ENCODE results near the gene NFAM1.

NFAM1 gene

GRCh38 chr22:42356533-42356932 is 75.7 kb downstream of the NFAM1 start:
- no peak for DNase-seq

GRCh38 chr22:42353883-42354727 is 78.1 kb downstream of the NFAM1 start:
- no peak for DNase-seq

- DNase-seq: no peak
Observed at GRCh38 chr22:42350373-42350772, 81.8 kb downstream of the NFAM1 start.

DNA sequence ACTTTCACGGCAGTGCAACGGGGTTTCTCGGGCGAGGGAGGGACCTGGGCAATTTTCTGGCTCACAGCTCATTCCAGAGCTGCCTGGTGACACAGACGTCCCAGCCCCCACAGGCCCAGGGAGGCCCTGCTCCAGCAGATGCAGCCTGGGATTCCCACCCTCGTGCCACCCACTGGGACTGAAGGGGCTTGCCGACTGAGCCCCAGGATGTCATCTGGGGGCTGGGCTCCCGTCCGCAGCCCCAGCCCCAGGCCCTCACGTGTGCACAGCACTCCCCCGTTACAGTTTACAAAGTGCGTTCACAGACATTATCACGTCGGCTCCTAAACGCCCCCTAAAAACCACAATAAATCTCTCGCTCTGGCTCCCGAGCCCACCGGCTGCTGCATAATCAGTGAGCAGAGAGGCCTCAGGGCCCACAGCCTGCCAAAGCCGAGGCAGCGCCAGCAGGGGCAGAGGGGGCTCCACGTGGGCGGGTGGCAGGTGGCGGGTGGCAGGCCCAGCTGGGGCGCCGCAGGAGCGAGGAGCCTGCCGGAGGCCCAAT is 84.8 kb downstream of the NFAM1 start:
- no peak for DNase-seq

GRCh38 chr22:42346722-42347121 is 85.5 kb downstream of the NFAM1 start:
- no peak for DNase-seq

DNA sequence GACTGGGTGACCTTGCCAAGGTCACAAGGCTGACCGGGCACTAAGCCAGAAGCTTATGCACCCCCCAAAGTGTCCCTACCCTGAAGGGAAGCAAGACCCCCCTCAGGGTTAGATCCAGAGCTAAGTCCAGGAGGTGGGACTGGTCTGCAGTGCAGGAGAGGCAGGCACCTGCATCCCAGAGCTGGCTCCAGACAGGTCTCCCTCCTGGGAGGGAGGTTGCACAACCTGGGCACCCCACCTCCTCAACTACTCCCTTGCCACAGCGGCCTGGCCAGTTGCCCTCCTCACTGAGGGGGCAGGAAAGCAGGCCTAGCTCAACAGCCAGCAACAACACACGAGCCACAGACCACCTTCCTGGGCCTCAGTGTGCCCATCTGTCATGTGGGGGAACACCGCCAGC is 86.7 kb downstream of the NFAM1 start:
- no peak for DNase-seq

DNA sequence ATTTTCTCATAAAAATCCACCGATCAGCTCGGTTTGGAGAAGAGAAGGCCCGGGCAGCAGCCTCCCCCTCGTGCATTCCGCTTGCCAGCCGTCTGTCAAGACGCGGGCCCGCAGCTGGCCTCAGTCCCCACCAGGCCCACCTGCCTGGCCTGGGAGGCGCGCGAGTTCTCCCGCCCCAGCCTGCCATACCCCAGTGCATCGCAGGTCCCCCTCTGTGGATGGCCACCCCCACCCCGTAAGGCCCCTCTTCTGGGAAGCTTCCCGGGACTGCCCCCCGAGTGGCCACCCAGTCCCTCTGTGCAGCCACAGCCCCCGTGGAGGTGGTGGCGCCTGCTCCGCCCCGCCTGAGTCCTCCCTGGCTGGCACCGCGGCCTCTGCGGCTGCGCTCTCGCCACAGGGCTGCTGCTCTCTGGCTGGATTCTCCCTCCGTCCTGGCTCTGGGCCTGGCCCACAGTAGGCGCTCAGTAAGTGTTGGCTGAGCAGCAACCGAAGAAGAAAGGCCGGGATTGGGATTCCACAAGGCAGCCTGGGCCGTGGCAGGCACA is 87.8 kb downstream of the NFAM1 start:
- no peak for DNase-seq

GRCh38 chr22:42343531-42344081 is 88.6 kb downstream of the NFAM1 start:
- no peak for DNase-seq

GRCh38 chr22:42343121-42343454 is 89.1 kb downstream of the NFAM1 start:
- DNase-seq: no peak

- DNase-seq: no peak
Observed at GRCh38 chr22:42342426-42343120, 89.6 kb downstream of the NFAM1 start.

DNA sequence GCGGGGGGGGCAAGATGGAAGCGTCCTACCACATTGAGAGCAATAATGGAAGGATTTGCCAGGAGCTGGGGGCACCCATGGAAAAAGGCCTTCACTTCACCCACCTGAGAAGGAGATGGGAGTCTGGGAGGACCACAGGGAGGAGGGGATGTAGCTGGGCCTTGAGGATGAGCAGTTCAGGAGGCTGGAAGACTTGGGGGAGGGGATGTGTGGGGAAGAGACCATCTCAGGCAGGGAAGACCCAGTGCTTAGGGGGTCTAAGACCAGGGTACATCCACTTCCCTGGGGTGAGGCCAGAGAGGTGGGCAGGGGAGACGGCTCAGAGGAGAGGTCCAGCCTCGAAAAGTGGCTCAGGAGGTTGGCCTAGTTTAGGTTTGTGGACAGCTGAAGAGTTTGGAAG is 90.4 kb downstream of the NFAM1 start:
- DNase-seq: no peak

GRCh38 chr22:42340829-42341383 is 91.3 kb downstream of the NFAM1 start:
- no peak for DNase-seq

GRCh38 chr22:42340150-42340549 is 92.1 kb downstream of the NFAM1 start:
- no peak for DNase-seq

GRCh38 chr22:42338479-42338878 is 93.7 kb downstream of the NFAM1 start:
- no peak for DNase-seq

GRCh38 chr22:42337356-42337755 is 94.8 kb downstream of the NFAM1 start:
- no peak for DNase-seq

GRCh38 chr22:42336527-42337227 is 95.5 kb downstream of the NFAM1 start:
- DNase-seq: no peak

DNA sequence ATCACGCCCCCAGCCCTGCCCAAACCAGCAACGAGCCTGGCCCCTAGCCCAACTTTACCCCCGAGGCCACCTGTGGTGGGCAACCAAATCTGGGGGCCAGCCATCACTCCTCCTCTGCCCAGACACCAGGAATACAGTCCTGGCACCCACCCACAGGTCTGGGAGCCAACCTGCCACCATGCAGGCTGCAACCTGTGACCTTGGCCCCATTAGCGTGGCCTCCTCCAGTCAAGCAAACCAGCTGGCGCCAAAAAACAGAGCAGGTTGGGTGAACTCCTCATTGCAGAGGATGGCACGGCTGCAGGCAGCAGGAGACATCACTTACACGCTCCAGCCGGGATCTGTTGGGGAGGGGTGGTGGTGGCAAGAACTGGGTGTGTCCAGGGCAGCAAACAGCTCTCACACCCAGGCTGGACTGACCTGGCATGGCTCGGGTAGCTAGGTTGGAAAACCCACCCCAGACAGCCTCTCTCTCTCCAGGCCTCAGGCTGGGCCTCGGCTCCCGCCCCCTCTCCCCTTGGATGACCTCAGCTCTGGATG is 96.3 kb downstream of the NFAM1 start:
- DNase-seq: no peak

- DNase-seq: no peak
Observed at GRCh38 chr22:42334875-42335512, 97.2 kb downstream of the NFAM1 start.

DNA sequence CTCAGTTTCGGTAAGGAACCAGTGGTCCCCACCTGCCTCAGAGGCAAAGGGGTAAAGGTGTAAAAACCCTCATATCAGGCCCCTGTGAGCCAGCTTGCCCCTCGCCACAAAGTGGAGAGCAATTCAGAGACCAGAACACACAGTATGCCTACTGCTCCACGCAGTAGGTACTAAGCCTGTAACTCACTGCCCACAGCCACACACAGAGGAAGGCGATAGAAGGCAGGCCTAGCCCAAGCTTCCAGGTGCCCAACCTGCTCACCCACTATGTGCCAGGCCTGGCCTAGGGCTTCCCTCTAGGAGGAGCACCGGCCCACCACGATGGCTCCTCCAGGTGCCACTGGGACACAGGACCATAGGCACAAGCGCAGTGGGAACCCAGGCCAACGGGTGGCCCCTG is 98.7 kb downstream of the NFAM1 start:
- no peak for DNase-seq

- no peak for DNase-seq
Observed at GRCh38 chr22:42332089-42332488, 100.1 kb downstream of the NFAM1 start.

- no peak for DNase-seq
Observed at GRCh38 chr22:42331014-42331413, 101.2 kb downstream of the NFAM1 start.

Measured in activated effector memory CD4-positive, alpha-beta T cell treated with anti-CD3 and anti-CD28 coated beads, Interleukin-2, amount 50 U/mL, for 16 hours (primary cell).